GM12873 (cell line): Measurements from ENCODE around the gene RPS14.

Source experiments
- CTCF ChIP-seq: IDR thresholded peaks from 2 replicates; pipeline ENCODE4 v1.5.1; 2012; ENCODE audit warnings: low read depth, mild to moderate bottlenecking, moderate library complexity, low read length, control low read depth; ENCODE audit not compliant: insufficient read depth; ENCODE audit errors: missing control alignments

RPS14 gene

GRCh38 chr5:150479416-150479815 is 29.9 kb upstream of the RPS14 start:
- no peak for TF ChIP-seq CTCF

- no peak for TF ChIP-seq CTCF
These were observed 24.3 kb upstream of the RPS14 start for GRCh38 chr5:150473673-150474358.

GRCh38 chr5:150469718-150470469 is 20.4 kb upstream of the RPS14 start:
- no peak for TF ChIP-seq CTCF

- TF ChIP-seq CTCF: no peak
These were observed 18.7 kb upstream of the RPS14 start for GRCh38 chr5:150468206-150468605.

- no peak for TF ChIP-seq CTCF
These were observed 16.4 kb upstream of the RPS14 start for GRCh38 chr5:150465927-150466326.

GRCh38 chr5:150464554-150465012 is 15.0 kb upstream of the RPS14 start:
- no peak for TF ChIP-seq CTCF

GRCh38 chr5:150461231-150461630 is 11.7 kb upstream of the RPS14 start:
- TF ChIP-seq CTCF: no peak
